Upper lobe of left lung (tissue), 4 donors: ENCODE measurements around the gene CKAP4.

ENCODE experiments used
- POLR2AphosphoS5 ChIP-seq, 2 donors: sonication (generic); formaldehyde crosslinking; IDR thresholded peaks; one replicate each; pipeline ENCODE4 v1.5.1; 2017; ENCODE audit warnings: antibody characterized with exemption in 2 of 2
- TF ChIP-seq, protein P1 (sequence below), 6 experiments: fragments of 450-650 bp in 4 of 6; fragments of 200-600 bp in 2 of 6; sonication (generic) in 2 of 6; IDR thresholded peaks; one replicate each; pipeline ENCODE4 v1.5.1; 2016 to 2019; ENCODE audit warnings: antibody characterized with exemption in 6 of 6

DNA sequence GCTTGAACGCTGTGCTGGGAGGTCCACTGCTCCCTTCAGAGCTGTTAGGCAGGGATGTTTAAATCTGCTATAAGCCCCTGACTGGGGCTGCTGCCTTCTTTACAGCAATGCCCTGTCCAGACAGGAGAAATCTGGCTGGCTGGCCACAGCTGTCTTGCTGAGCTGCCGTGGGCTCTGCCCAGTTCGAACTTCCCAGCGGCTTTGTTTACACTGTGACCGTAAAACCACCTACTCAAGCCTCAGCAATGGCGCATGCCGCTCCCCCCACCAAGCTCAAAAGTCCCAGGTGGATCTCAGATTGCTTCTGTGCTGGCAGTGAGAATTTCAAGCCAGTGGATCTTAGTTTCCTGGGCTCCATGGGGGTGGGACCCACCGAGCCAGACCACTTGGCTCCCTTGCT, 35.8 kb downstream of the CKAP4 start:
- TF ChIP-seq POLR2AphosphoS5 (IDR thresholded peaks at IDR 0.05), result no peak
- TF ChIP-seq, protein P1, sequence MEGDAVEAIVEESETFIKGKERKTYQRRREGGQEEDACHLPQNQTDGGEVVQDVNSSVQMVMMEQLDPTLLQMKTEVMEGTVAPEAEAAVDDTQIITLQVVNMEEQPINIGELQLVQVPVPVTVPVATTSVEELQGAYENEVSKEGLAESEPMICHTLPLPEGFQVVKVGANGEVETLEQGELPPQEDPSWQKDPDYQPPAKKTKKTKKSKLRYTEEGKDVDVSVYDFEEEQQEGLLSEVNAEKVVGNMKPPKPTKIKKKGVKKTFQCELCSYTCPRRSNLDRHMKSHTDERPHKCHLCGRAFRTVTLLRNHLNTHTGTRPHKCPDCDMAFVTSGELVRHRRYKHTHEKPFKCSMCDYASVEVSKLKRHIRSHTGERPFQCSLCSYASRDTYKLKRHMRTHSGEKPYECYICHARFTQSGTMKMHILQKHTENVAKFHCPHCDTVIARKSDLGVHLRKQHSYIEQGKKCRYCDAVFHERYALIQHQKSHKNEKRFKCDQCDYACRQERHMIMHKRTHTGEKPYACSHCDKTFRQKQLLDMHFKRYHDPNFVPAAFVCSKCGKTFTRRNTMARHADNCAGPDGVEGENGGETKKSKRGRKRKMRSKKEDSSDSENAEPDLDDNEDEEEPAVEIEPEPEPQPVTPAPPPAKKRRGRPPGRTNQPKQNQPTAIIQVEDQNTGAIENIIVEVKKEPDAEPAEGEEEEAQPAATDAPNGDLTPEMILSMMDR (IDR thresholded peaks at IDR 0.05), result no peak
